ENCODE results near the gene SRPK1. TPM values are rescaled to one million over a fixed set of nuclear protein-coding genes. Genes with fewer than 3 reads are reported as not detected.

SRPK1 gene
- total RNA-seq, 4 donors from 2014 or later: 107 to 155 (median 110) TPM

DNA sequence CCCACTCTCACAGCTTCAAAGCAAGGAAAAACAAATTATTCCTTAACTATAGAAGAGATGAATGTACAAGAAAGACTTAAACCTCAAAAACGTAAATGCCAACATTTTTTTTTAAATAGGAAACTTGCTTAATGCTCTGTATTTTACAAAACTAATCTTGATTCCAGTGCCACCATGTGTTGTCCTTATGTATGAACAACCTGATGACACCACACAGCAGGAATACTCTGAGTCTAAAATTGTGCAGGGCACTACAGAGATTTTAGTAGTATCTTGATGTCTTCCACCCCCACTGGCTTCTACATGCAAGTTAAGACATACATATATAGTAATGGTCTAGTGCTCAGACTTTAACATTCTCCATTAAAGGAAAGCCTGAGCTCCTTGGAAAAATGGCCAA, 46.2 kb downstream of the SRPK1 start:
- intact Hi-C loops (cut with DNase I; ENCODE audit: low total_unique reads): no loop called here
- TF ChIP-seq EP300 (IDR thresholded peaks at IDR 0.05; ENCODE audit: low read depth): no peak
- TF ChIP-seq, protein P1, sequence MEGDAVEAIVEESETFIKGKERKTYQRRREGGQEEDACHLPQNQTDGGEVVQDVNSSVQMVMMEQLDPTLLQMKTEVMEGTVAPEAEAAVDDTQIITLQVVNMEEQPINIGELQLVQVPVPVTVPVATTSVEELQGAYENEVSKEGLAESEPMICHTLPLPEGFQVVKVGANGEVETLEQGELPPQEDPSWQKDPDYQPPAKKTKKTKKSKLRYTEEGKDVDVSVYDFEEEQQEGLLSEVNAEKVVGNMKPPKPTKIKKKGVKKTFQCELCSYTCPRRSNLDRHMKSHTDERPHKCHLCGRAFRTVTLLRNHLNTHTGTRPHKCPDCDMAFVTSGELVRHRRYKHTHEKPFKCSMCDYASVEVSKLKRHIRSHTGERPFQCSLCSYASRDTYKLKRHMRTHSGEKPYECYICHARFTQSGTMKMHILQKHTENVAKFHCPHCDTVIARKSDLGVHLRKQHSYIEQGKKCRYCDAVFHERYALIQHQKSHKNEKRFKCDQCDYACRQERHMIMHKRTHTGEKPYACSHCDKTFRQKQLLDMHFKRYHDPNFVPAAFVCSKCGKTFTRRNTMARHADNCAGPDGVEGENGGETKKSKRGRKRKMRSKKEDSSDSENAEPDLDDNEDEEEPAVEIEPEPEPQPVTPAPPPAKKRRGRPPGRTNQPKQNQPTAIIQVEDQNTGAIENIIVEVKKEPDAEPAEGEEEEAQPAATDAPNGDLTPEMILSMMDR (IDR thresholded peaks at IDR 0.05): no peak
- TF ChIP-seq POLR2A (IDR thresholded peaks at IDR 0.05): no peak
- no peak for TF ChIP-seq POLR2AphosphoS5 (IDR thresholded peaks at IDR 0.05)
- WGBS, 2 donors (ENCODE audit: low coverage in 1 of 2): 71 to 97% methylated on average over 1 of the region's 1 CpG
- H3K9me3 ChIP-seq: no peaks in the 10 kb centered on the region
- H3K4me1 ChIP-seq: no peaks in the 10 kb centered on the region
- in situ Hi-C loops (cut with MboI; ENCODE audit: low pct_ligation_motif_present in 1 of 4, low pct_unique_long_range_greater_than_20kb in 1 of 4, low sequenced_read_pairs in 3 of 4): no loop called here
- DNase-seq: no peak
- H3K36me3 ChIP-seq: peaks cover 0 to 34% (median 7%) of the 10 kb centered on the region in 4 donors
- no peak overlapping the region for H3K4me3 ChIP-seq
- H3K27ac ChIP-seq: no peak overlapping the region
- no peaks in the 10 kb centered on the region for H3K27me3 ChIP-seq

DNA sequence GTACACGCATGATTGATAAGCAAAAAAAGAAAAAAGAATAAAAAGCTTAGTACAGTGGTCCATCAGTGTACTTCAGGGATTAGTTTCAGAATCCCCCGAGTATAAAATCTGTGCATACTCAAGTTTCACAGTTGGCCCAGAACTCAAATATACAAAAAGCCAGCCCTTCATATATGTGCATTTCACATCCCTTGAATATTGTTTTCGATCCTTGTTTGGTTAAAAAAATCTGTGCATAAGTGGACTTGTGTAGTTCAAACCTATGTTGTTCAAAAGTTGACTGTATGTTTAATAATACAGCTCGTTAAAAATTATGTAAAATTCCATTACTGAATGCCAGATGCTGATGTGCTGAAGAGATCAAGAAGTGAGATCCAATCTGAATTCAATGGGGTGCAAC, 61.5 kb downstream of the SRPK1 start:
- H3K4me3 ChIP-seq: no peak overlapping the region
- no peaks in the 10 kb centered on the region for H3K9me3 ChIP-seq
- in situ Hi-C loops (cut with MboI; ENCODE audit: low pct_ligation_motif_present in 1 of 4, low pct_unique_long_range_greater_than_20kb in 1 of 4, low sequenced_read_pairs in 3 of 4): no loop called here
- no peaks in the 10 kb centered on the region for H3K27me3 ChIP-seq
- DNase-seq: no peak
- WGBS, 2 donors (ENCODE audit: low coverage in 1 of 2): 87 to 91% methylated on average over 4 of the region's 4 CpGs
- intact Hi-C loops (cut with DNase I; ENCODE audit: low total_unique reads): no loop called here
- TF ChIP-seq POLR2AphosphoS5 (IDR thresholded peaks at IDR 0.05) (no peak), POLR2A (IDR thresholded peaks at IDR 0.05) (no peak), EP300 (IDR thresholded peaks at IDR 0.05; ENCODE audit: low read depth) (no peak)
- TF ChIP-seq, protein P1 (IDR thresholded peaks at IDR 0.05): no peak
- no peaks in the 10 kb centered on the region for H3K4me1 ChIP-seq
- peaks cover 0 to 35% (median 4%) of the 10 kb centered on the region in 4 donors for H3K36me3 ChIP-seq
- no peak overlapping the region for H3K27ac ChIP-seq

DNA sequence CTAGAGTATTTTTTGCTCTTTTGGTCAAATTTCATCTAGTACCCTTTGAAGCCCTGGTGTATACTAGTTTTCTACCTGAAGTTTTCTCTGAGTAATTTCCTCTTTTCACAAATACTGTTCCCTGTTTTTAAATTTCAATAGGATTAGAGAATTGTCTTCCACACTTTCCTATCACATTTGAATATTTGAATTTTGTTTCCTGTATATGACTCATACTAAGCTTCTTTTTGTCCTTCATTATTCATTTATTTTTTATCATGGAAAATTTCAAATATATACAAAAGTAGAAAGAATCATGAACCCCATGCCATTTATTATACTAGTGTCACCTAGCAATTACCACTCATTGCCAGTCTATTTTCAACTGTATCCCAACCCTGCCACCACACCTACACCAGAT, 63.0 kb downstream of the SRPK1 start:
- TF ChIP-seq POLR2A (IDR thresholded peaks at IDR 0.05) (no peak), EP300 (IDR thresholded peaks at IDR 0.05; ENCODE audit: low read depth) (no peak), POLR2AphosphoS5 (IDR thresholded peaks at IDR 0.05) (no peak)
- TF ChIP-seq, protein P1 (IDR thresholded peaks at IDR 0.05): no peak
- Histone ChIP-seq H3K27me3 (no peaks in the 10 kb centered on the region), H3K36me3 (peaks cover 0 to 32% (median 4%) of the 10 kb centered on the region in 4 donors), H3K4me1 (no peaks in the 10 kb centered on the region), H3K27ac (no peak overlapping the region), H3K9me3 (no peaks in the 10 kb centered on the region), H3K4me3 (no peak overlapping the region)
- no peak for DNase-seq
- intact Hi-C loops (cut with DNase I; ENCODE audit: low total_unique reads): no loop called here
- in situ Hi-C loops (cut with MboI; ENCODE audit: low pct_ligation_motif_present in 1 of 4, low pct_unique_long_range_greater_than_20kb in 1 of 4, low sequenced_read_pairs in 3 of 4): no loop called here

DNA sequence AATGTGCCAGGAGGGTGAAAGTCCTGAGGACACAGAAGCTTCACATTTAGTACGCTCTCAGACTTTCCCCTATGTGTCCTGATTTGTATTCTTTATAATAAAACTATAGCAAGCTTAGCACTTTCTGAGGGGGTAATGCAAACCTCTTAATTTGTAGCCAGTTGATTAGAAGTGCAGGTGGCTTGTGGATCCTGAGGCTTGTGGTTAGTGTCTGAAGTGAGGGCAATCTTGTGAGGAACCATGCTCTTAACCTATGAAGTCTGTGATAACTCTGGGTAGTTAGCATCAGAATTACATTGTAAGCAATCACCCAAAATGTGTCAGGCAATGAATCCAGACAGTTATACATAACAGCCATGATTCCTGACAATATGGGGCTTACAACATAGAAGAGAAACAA, 64.6 kb downstream of the SRPK1 start:
- peaks cover 0 to 28% (median 7%) of the 10 kb centered on the region in 4 donors for H3K36me3 ChIP-seq
- no peak overlapping the region for H3K27ac ChIP-seq
- H3K9me3 ChIP-seq: no peaks in the 10 kb centered on the region
- intact Hi-C loops (cut with DNase I; ENCODE audit: low total_unique reads) (no loop called here), in situ Hi-C loops (cut with MboI; ENCODE audit: low pct_ligation_motif_present in 1 of 4, low pct_unique_long_range_greater_than_20kb in 1 of 4, low sequenced_read_pairs in 3 of 4) (no loop called here)
- no peak overlapping the region for H3K4me3 ChIP-seq
- no peak for TF ChIP-seq EP300 (IDR thresholded peaks at IDR 0.05; ENCODE audit: low read depth)
- TF ChIP-seq, protein P1 (IDR thresholded peaks at IDR 0.05): no peak
- no peak for TF ChIP-seq POLR2A (IDR thresholded peaks at IDR 0.05)
- TF ChIP-seq POLR2AphosphoS5 (IDR thresholded peaks at IDR 0.05): no peak
- no peaks in the 10 kb centered on the region for H3K27me3 ChIP-seq
- 75 to 100% methylated on average over 1 of the region's 1 CpG for WGBS, 2 donors (ENCODE audit: low coverage in 1 of 2)
- H3K4me1 ChIP-seq: no peaks in the 10 kb centered on the region
- no peak for DNase-seq
